ENCODE data around the gene SRD5A3.
"Not testable (repeated sequence)": the region's sequence is repeated elsewhere in the genome, so short reads cannot be mapped to it uniquely, and the experiment has no call there.

SRD5A3 gene

DNA sequence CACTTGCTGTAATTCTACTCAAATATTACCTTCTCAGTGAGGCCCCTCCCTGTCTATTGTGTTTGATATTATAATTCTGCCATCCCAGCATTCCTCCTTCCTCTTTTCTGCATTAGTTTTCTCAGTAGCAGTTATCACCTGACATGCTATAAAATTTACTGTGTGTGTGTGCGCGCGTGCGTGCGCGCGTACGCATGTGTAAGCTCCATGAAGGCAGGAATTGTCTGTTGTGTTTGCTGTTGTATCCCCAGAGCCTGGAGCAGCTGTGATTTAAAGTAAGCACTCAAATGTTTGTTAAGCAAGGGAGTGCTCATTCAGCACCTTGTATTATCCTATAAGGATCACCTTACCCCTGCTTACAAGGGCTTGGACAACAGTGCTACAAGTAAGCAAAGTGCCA, 8.6 kb downstream of the SRD5A3 start:
- H3K4me3 ChIP-seq (ENCODE audit: low read depth, low read length), result no peak overlapping the region
- no peak for DNase-seq (ENCODE audit: low read depth)
- TF ChIP-seq, protein P1, sequence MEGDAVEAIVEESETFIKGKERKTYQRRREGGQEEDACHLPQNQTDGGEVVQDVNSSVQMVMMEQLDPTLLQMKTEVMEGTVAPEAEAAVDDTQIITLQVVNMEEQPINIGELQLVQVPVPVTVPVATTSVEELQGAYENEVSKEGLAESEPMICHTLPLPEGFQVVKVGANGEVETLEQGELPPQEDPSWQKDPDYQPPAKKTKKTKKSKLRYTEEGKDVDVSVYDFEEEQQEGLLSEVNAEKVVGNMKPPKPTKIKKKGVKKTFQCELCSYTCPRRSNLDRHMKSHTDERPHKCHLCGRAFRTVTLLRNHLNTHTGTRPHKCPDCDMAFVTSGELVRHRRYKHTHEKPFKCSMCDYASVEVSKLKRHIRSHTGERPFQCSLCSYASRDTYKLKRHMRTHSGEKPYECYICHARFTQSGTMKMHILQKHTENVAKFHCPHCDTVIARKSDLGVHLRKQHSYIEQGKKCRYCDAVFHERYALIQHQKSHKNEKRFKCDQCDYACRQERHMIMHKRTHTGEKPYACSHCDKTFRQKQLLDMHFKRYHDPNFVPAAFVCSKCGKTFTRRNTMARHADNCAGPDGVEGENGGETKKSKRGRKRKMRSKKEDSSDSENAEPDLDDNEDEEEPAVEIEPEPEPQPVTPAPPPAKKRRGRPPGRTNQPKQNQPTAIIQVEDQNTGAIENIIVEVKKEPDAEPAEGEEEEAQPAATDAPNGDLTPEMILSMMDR (IDR thresholded peaks at IDR 0.05; ENCODE audit: control insufficient read depth, extremely low read depth, insufficient read depth), result no peak

DNA sequence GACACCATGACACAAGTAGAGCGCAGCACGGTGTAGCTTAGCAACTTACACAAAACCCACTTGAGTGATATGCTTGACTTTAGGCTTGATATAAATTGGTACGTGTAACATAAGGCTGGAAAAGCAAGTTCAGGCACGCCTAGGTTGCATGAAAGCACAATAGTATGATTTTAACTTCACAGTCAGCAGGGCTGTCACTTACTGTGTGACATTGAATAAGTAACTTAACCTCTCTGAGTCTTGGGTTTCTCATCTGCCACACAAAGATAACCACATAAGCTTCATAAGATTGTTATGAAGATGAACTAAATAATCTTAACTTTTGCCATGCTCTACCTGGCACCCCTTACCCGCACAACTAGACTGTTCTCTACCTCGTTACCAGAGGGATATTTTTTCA, 9.5 kb downstream of the SRD5A3 start:
- no peak for DNase-seq (ENCODE audit: low read depth)
- TF ChIP-seq, protein P1 (IDR thresholded peaks at IDR 0.05; ENCODE audit: control insufficient read depth, extremely low read depth, insufficient read depth), result no peak
- H3K4me3 ChIP-seq (ENCODE audit: low read depth, low read length), result no peak overlapping the region

DNA sequence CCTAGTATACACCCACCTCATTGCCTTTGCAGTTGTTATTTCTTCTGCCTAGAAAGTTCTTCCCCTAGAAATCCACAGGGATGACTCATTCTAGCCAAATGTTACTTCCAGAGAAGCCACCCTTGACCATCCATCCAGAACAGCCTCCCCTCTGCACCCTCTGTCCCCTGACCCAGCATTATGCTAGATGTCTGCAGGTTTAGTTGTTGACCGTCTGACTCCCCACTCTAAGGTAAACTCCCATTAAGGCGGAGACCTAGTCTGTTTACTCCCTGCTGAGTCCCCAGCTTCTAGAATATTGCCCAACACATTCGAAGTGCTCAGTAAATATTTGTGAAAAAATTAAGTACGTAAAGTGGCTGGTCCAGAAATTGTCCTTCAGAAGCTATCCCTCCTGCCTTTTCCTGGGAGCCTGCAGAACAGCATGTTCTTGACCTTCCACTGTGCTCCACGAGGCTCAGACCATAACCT, 11.0 kb downstream of the SRD5A3 start:
- no peak for DNase-seq (ENCODE audit: low read depth)
- H3K4me3 ChIP-seq (ENCODE audit: low read depth, low read length), result no peak overlapping the region
- TF ChIP-seq, protein P1 (IDR thresholded peaks at IDR 0.05; ENCODE audit: control insufficient read depth, extremely low read depth, insufficient read depth), result no peak

DNA sequence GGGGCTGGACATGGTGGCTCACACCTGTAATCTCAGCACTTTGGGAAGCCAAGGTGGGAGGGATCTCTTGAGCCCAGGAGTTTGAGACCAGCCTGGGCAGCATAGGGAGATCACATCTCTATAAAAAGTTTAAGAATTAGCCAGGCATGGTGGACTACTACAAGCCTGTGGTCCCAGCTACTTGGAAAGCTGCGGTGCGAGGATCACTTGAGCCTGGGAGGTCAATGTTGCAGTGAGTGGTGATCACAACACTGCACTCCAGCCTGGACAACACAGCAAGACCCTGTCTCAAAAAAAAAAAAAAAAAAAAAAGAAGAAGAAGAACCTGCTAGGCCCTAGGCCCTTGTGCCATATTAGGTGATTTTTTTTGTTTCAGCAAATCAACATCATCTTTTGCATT, 12.2 kb downstream of the SRD5A3 start:
- TF ChIP-seq, protein P1 (IDR thresholded peaks at IDR 0.05; ENCODE audit: control insufficient read depth, extremely low read depth, insufficient read depth), result no peak
- H3K4me3 ChIP-seq (ENCODE audit: low read depth, low read length), result no peak overlapping the region
- DNase-seq (ENCODE audit: low read depth), result no peak

DNA sequence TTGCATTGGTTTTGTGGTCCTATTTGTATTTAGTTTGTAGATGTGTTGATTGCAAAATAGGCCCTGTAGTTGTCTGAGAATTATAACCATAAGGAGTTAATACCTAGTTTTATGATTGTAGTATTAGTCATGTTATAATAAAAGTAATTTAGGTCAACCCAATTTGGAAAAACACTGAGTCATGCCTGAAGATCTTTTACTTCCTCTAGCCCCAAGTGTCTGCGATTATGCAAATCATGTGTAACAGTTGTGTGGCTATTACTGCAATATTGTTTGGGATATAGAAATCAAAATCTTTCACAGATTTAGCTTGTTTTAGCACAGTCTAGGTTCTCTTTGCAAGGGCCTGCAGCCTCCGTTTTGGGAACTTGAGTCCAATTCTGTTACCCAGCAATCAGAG, 12.6 kb downstream of the SRD5A3 start:
- TF ChIP-seq, protein P1 (IDR thresholded peaks at IDR 0.05; ENCODE audit: control insufficient read depth, extremely low read depth, insufficient read depth), result no peak
- no peak for DNase-seq (ENCODE audit: low read depth)
- H3K4me3 ChIP-seq (ENCODE audit: low read depth, low read length), result no peak overlapping the region

DNA sequence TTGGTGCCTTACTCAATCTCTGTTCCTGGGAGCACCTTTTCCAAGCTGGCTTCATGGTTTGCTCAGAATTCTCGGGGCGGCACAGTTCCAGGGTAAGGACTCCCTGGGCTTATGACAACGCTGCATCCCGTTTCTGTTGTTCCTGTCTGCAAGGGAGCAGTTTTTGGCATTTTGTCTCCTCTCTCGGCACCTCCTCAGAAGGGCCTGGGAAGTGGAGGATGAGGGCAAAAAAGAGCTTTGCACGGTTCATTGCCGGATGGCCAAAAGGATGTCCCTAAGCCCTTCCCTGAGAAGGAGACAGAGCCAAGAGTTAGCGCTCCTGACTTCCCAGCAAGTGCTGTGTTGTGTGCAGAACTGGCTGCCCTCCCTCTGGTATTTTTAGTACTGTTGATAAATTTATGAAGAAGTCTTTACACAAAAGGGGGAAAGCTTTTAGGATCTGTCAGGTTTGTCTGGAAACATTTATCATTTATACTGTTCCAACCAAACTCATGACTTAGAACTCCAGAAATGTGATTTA, 13.4 kb downstream of the SRD5A3 start:
- H3K4me3 ChIP-seq (ENCODE audit: low read depth, low read length), result no peak overlapping the region
- DNase-seq (ENCODE audit: low read depth), result no peak
- TF ChIP-seq, protein P1 (IDR thresholded peaks at IDR 0.05; ENCODE audit: control insufficient read depth, extremely low read depth, insufficient read depth), result no peak

DNA sequence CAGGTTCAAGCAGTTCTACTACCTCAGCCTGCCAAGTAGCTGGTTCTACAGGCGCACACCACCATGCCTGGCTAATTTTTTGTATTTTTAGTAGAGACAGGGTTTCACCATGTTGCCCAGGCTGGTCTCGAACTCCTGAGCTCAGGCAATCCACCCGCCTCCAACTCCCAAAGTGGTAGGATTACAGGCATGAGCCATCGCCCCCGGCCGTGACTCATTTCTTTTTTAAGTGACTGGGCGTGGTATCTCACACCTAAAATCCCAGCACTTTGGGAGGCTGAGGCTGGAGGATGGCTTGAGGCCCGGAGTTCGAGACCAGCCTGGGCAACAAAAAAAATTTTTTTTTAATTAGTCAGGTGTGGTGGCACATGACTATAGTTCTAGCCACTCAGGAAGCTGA, 16.9 kb downstream of the SRD5A3 start:
- H3K4me3 ChIP-seq (ENCODE audit: low read depth, low read length); DNase-seq (ENCODE audit: low read depth): not testable (repeated sequence)

Data from LNCaP clone FGC (cell line).